ENCODE data around the gene GKN1. TPM values are rescaled to one million over a fixed set of nuclear protein-coding genes. Genes with fewer than 3 reads are reported as not detected.

GKN1 gene
- total and polyA plus RNA-seq, 8 donors = 0.75 to 8.0 TPM; not detected in 6

DNA sequence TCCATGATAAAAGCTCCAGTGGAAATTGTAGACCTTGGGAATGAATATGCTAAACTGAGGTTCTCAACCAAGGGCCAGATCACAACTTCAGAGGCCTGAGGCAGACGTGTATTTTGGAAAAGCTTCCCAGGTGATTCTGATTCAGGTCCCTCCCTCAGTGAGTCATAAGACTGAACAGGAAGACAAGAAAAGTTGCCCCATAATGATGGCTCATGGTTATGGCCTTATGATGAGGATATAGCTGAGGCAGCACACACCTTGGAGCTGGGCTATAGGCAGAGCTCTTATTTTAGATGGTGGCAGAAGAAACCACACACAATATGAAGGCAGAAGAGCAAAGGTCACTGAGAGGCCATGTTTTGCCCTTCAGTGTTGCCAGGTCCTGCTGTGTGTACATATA lies 48.1 kb downstream of the GKN1 start:
- H3K27ac ChIP-seq = no peak overlapping the region
- intact Hi-C loops (cut with DNase I) = loop anchor here in 2 of 3 donors (5.0 to 10.0 kb wide), 2 partner anchors 282 to 285 kb away; no protein-coding TSS in a partner anchor
- TF ChIP-seq, protein P1, sequence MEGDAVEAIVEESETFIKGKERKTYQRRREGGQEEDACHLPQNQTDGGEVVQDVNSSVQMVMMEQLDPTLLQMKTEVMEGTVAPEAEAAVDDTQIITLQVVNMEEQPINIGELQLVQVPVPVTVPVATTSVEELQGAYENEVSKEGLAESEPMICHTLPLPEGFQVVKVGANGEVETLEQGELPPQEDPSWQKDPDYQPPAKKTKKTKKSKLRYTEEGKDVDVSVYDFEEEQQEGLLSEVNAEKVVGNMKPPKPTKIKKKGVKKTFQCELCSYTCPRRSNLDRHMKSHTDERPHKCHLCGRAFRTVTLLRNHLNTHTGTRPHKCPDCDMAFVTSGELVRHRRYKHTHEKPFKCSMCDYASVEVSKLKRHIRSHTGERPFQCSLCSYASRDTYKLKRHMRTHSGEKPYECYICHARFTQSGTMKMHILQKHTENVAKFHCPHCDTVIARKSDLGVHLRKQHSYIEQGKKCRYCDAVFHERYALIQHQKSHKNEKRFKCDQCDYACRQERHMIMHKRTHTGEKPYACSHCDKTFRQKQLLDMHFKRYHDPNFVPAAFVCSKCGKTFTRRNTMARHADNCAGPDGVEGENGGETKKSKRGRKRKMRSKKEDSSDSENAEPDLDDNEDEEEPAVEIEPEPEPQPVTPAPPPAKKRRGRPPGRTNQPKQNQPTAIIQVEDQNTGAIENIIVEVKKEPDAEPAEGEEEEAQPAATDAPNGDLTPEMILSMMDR (IDR thresholded peaks at IDR 0.05) = no peak
- no peak for ATAC-seq
- no peak overlapping the region for H3K4me3 ChIP-seq
- WGBS, 2 donors = 56 to 77% methylated on average over 1 of the region's 1 CpG
- no peaks in the 10 kb centered on the region for H3K27me3 ChIP-seq
- no peaks in the 10 kb centered on the region for H3K4me1 ChIP-seq
- DNase-seq = no peak
- no peaks in the 10 kb centered on the region for H3K9me3 ChIP-seq
- H3K36me3 ChIP-seq = no peaks in the 10 kb centered on the region
- no peak for FAIRE-seq

GRCh38 chr2:69023236-69023635 lies 48.8 kb downstream of the GKN1 start:
- no peak for FAIRE-seq
- Histone ChIP-seq H3K36me3 (no peaks in the 10 kb centered on the region), H3K4me3 (no peak overlapping the region), H3K27me3 (no peaks in the 10 kb centered on the region), H3K9me3 (no peaks in the 10 kb centered on the region), H3K27ac (no peak overlapping the region), H3K4me1 (no peaks in the 10 kb centered on the region)
- TF ChIP-seq, protein P1 (IDR thresholded peaks at IDR 0.05) = no peak
- intact Hi-C loops (cut with DNase I) = loop anchor here in 2 of 3 donors (5.0 to 10.0 kb wide), 2 partner anchors 282 to 284 kb away; no protein-coding TSS in a partner anchor
- no peak for ATAC-seq
- no peak for DNase-seq
- 68 to 77% methylated on average over 2 of the region's 2 CpGs for whole genome bisulfite sequencing, 2 donors

DNA sequence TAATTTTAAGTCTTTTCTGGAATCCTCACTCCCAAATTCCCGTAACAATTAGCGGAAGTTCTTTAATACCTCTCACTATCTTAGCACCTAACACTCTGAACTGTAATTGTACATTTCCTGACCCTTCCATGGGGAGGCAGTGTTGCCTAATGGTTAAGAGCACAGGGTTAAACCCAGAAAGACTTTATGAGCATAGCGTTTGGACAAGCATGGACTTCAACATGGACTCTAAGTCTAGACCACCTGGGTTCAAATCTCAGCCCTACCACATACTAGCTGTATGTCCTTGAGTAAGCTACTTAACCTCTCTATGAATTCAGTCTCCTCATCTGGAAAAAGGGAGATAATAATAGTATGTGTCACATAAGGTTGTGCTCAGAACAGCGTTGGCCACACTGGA lies 51.6 kb downstream of the GKN1 start:
- no peaks in the 10 kb centered on the region for H3K9me3 ChIP-seq
- no peaks in the 10 kb centered on the region for H3K4me1 ChIP-seq
- DNase-seq = peak in 3 of 6 donors; percentile 38 to 65 (median 42)
- no peak for FAIRE-seq
- no peaks in the 10 kb centered on the region for H3K27me3 ChIP-seq
- TF ChIP-seq, protein P1 (IDR thresholded peaks at IDR 0.05) = peak; percentile 22 to 52 (median 30)
- H3K36me3 ChIP-seq = no peaks in the 10 kb centered on the region
- ATAC-seq = peak; percentile 77 to 99 (median 94)
- no peak overlapping the region for H3K4me3 ChIP-seq
- H3K27ac ChIP-seq = no peak overlapping the region
- WGBS, 2 donors = 43 to 50% methylated on average over 4 of the region's 4 CpGs
- intact Hi-C loops (cut with DNase I) = loop anchor here in 2 of 3 donors (5.0 to 10.0 kb wide), 2 partner anchors 279 to 281 kb away; no protein-coding TSS in a partner anchor

GRCh38 chr2:69026691-69027459 lies 52.4 kb downstream of the GKN1 start:
- intact Hi-C loops (cut with DNase I) = loop anchor here in 2 of 3 donors (5.0 to 10.0 kb wide), 2 partner anchors 278 to 280 kb away; no protein-coding TSS in a partner anchor
- no peaks in the 10 kb centered on the region for H3K4me1 ChIP-seq
- H3K36me3 ChIP-seq = no peaks in the 10 kb centered on the region
- ATAC-seq (peak in 1 of 4 donors; percentile 29), DNase-seq (no peak), FAIRE-seq (no peak)
- no peaks in the 10 kb centered on the region for H3K9me3 ChIP-seq
- H3K27ac ChIP-seq = no peak overlapping the region
- 83 to 85% methylated on average over 13 of the region's 13 CpGs for WGBS, 2 donors
- TF ChIP-seq, protein P1 (IDR thresholded peaks at IDR 0.05) = no peak
- no peak overlapping the region for H3K4me3 ChIP-seq
- no peaks in the 10 kb centered on the region for H3K27me3 ChIP-seq

Other genes starting within 250 kb of the GKN1 start
- gene ARHGAP25, start 239.8 kb upstream of the GKN1 start, total RNA-seq = 1 to 10 TPM; 1.4 to 8.4 (median 2.0) TPM
- 1 to 10 TPM; 1.4 to 3.6 TPM for gene ARHGAP25, start 239.8 kb upstream of the GKN1 start, polyA plus RNA-seq
- not detected for gene BMP10, start 103.2 kb upstream of the GKN1 start, total RNA-seq
- not detected for gene BMP10, start 103.2 kb upstream of the GKN1 start, polyA plus RNA-seq
- 1 to 10 TPM in 1 of 6 donors, not detected in 5; 1.6 TPM for gene GKN2, start 21.7 kb upstream of the GKN1 start, total RNA-seq
- under 1 TPM in 1 of 2 donors, not detected in 1; 0.07 TPM for gene GKN2, start 21.7 kb upstream of the GKN1 start, polyA plus RNA-seq
- 10 to 100 TPM in 2 of 6 donors, 1 to 10 TPM in 4; 1.9 to 23.4 (median 4.5) TPM for gene ANTXR1, start 38.5 kb downstream of the GKN1 start, total RNA-seq
- gene ANTXR1, start 38.5 kb downstream of the GKN1 start, polyA plus RNA-seq = 1 to 10 TPM; 1.7 to 2.5 TPM

All from pancreas (tissue), 10 donors.